CD14-positive monocyte (primary cell): ENCODE measurements around the gene CHAF1A. TPM values are rescaled to one million over a fixed set of nuclear protein-coding genes. Genes with fewer than 3 reads are reported as not detected.

Experiments
- DNase-seq, 3 donors: peaks; one replicate each; pipeline ENCODE4 v3.0.0-alpha.2; 2011 to 2022
- H2AFZ ChIP-seq: 2 replicates; pipeline ENCODE4 v1.6.0; 2012; ENCODE audit warnings: mild to moderate bottlenecking, low read depth, low read length, inconsistent platforms; ENCODE audit not compliant: insufficient read depth, poor library complexity, severe bottlenecking
- H3K27ac ChIP-seq, 2 donors: 1 replicate in 1 of 2; 2 replicates in 1 of 2; pipeline ENCODE4 v1.5.1; 2012 to 2013; ENCODE audit warnings: low read length in 2 of 2, control low read depth in 1 of 2, inconsistent platforms in 1 of 2, low read depth in 1 of 2, mild to moderate bottlenecking in 1 of 2
- H3K27me3 ChIP-seq, 2 donors: one replicate each; pipeline versions ENCODE4 v1.6.0 to v1.6.1; 2011 to 2013; ENCODE audit warnings: low read length in 2 of 2; ENCODE audit not compliant: control insufficient read depth in 2 of 2, insufficient read depth in 2 of 2
- H3K36me3 ChIP-seq, 2 donors: replicated peaks in 1 of 2; 1 replicate in 1 of 2; 2 replicates in 1 of 2; pipeline versions ENCODE4 v1.5.1 to v1.6.1; 2012 to 2013; ENCODE audit warnings: low read length in 2 of 2, control low read depth in 1 of 2, inconsistent platforms in 1 of 2, mild to moderate bottlenecking in 1 of 2; ENCODE audit not compliant: insufficient read depth in 2 of 2, control insufficient read depth in 1 of 2
- H3K4me1 ChIP-seq, 2 donors: 1 replicate in 1 of 2; 2 replicates in 1 of 2; pipeline versions ENCODE4 v1.5.1 to v1.6.1; 2012 to 2013; ENCODE audit warnings: low read length in 2 of 2, control low read depth in 1 of 2, inconsistent platforms in 1 of 2, mild to moderate bottlenecking in 1 of 2, moderate library complexity in 1 of 2; ENCODE audit not compliant: insufficient read depth in 2 of 2, control insufficient read depth in 1 of 2
- H3K4me2 ChIP-seq: replicated peaks from 2 replicates; pipeline ENCODE3; 2012; ENCODE audit warnings: low read length, moderate library complexity, mild to moderate bottlenecking; ENCODE audit not compliant: poor library complexity, severe bottlenecking; ENCODE audit errors: extremely low read depth
- H3K4me3 ChIP-seq, 3 experiments: fragments of 200-600 bp in 1 of 3; sonication (generic) in 1 of 3; replicated peaks in 1 of 3; 1 replicate in 2 of 3; 2 replicates in 1 of 3; pipeline ENCODE4 v1.5.1; 2011 to 2013; ENCODE audit warnings: low read length in 3 of 3, mild to moderate bottlenecking in 3 of 3, control low read depth in 2 of 3, low read depth in 2 of 3, inconsistent platforms in 1 of 3, moderate library complexity in 1 of 3
- H3K79me2 ChIP-seq: 2 replicates; pipeline ENCODE4 v1.6.0; 2012; ENCODE audit warnings: mild to moderate bottlenecking, control low read depth, inconsistent platforms, low read length, moderate library complexity; ENCODE audit not compliant: insufficient read depth
- H3K9ac ChIP-seq: 2 replicates; pipeline ENCODE4 v1.6.0; 2017; ENCODE audit warnings: low read length, mild to moderate bottlenecking; ENCODE audit not compliant: insufficient read depth, poor library complexity, severe bottlenecking
- H3K9me3 ChIP-seq, 2 donors: replicated peaks in 1 of 2; 1 replicate in 1 of 2; 2 replicates in 1 of 2; pipeline versions ENCODE4 v1.5.1 to v1.6.1; 2012 to 2013; ENCODE audit warnings: low read length in 2 of 2, control low read depth in 1 of 2; ENCODE audit not compliant: control insufficient read depth in 1 of 2, insufficient read depth in 1 of 2
- H4K20me1 ChIP-seq: 2 replicates; pipeline ENCODE4 v1.6.0; 2012; ENCODE audit warnings: mild to moderate bottlenecking, low read length, control low read depth, moderate library complexity; ENCODE audit not compliant: insufficient read depth
- H3K27ac Mint-ChIP-seq, 7 donors: one replicate each; pipeline ENCODE4 v1.8.0; 2020; ENCODE audit warnings: mild to moderate bottlenecking in 7 of 7, mixed read lengths in 7 of 7, moderate library complexity in 6 of 7, inconsistent platforms in 2 of 7
- H3K27me3 Mint-ChIP-seq, 3 donors: one replicate each; pipeline ENCODE4 v1.8.0; 2021 to 2022; ENCODE audit warnings: low read depth in 3 of 3, mild to moderate bottlenecking in 3 of 3, mixed read lengths in 3 of 3, moderate library complexity in 3 of 3, inconsistent platforms in 1 of 3
- H3K36me3 Mint-ChIP-seq, 2 donors: one replicate each; pipeline ENCODE4 v1.8.0; 2020; ENCODE audit warnings: mixed read lengths in 2 of 2, inconsistent platforms in 1 of 2, mild to moderate bottlenecking in 1 of 2
- H3K4me1 Mint-ChIP-seq: one replicate; pipeline ENCODE4 v1.8.0; 2020; ENCODE audit warnings: mild to moderate bottlenecking, mixed read lengths
- H3K4me3 Mint-ChIP-seq, 2 donors: one replicate each; pipeline ENCODE4 v1.8.0; 2020; ENCODE audit warnings: mild to moderate bottlenecking in 2 of 2, mixed read lengths in 2 of 2, moderate library complexity in 1 of 2
- H3K9me3 Mint-ChIP-seq, 7 donors: one replicate each; pipeline ENCODE4 v1.8.0; 2020 to 2022; ENCODE audit warnings: mixed read lengths in 7 of 7, mild to moderate bottlenecking in 6 of 7, moderate library complexity in 6 of 7, inconsistent platforms in 2 of 7
- WGBS: methylation state at CpG from one replicate; pipeline ENCODE4 v1.1.5; 2013; ENCODE audit warnings: missing lambda C conversion rate; ENCODE audit not compliant: insufficient coverage; 5-methylcytosine and 5-hydroxymethylcytosine counted together
- intact Hi-C, 2 donors: fragments of 100-400 bp; cut with micrococcal nuclease; formaldehyde crosslinking; loops; one replicate each; pipeline versions ENCODE4 v1.15.0 to v1.15.1; 2023
- polyA plus RNA-seq, 3 donors: library from polyadenylated mRNA; depleted of rRNA in 1 of 3; unstranded in 2 of 3; stranded (reverse) in 1 of 3; fragments of 300-500 nt in 2 of 3; fragments of >200 nt in 1 of 3; fragmentation: Illumina TruSeq in 2 of 3; gene quantifications; 1 replicate in 2 of 3; 2 replicates in 1 of 3; pipeline ENCODE4 v1.2.3, GENCODE V29; 2012 to 2021
- TF ChIP-seq, protein P1 (sequence below): fragments of 200-600 bp; IDR thresholded peaks from one replicate; pipeline ENCODE4 v1.8.0; 2022; ENCODE audit warnings: antibody characterized with exemption, mild to moderate bottlenecking

The CHAF1A gene
- polyA plus RNA-seq, 3 donors: 4.4 to 26.4 (median 5.4) TPM

DNA sequence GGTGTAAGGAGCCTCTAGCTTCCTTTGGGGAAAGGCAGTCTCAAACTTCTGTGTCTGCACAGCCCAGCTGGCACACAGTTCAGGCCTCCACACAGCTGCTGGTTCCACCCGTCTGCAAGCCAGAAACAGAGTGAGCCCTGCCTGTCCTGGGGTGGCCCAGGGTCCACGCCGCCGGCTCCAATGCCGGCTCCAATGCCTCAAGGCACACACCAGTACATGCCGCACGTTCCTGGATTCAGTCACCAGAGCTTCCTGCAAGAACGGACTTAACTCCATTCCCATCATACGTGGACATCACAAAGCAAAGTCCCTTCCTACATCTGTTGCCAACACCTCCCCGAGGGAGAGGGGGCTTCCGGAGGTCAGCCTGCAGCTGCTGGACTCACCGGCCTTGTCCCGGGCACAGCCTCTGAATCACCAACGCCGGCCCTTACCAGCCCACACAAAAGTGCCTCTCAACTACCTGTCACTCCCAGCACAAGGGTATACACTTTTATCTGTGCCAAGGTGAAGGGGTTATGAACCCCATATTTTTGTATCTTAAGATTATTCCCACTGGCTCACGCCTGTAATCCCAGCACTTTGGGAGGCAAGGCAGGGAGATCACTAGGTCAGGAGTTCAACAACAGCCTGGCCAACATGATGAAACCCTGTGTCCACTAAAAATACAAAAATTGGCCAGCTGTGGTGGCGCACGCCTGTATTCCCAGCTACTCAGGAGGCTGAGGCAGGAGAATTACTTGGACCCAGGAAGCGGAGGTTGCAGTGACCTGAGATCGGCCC, 10.5 kb upstream of the CHAF1A start:
- peaks cover 39 to 73% of the 10 kb centered on the region in 2 donors for H3K36me3 Mint-ChIP-seq
- H3K4me3 ChIP-seq: no peak overlapping the region
- 94% methylated on average over 13 of the region's 20 CpGs for WGBS
- H2AFZ ChIP-seq: no peak overlapping the region
- H3K4me1 ChIP-seq: peaks cover 26 to 28% of the 10 kb centered on the region in 2 donors
- H3K4me2 ChIP-seq: no peak overlapping the region
- peaks cover 99% of the 10 kb centered on the region for H4K20me1 ChIP-seq
- H3K27me3 Mint-ChIP-seq: peaks cover 0 to 2% (median 0%) of the 10 kb centered on the region in 3 donors
- peaks cover 21 to 54% of the 10 kb centered on the region in 2 donors for H3K36me3 ChIP-seq
- H3K9ac ChIP-seq: no peak overlapping the region
- TF ChIP-seq, protein P1, sequence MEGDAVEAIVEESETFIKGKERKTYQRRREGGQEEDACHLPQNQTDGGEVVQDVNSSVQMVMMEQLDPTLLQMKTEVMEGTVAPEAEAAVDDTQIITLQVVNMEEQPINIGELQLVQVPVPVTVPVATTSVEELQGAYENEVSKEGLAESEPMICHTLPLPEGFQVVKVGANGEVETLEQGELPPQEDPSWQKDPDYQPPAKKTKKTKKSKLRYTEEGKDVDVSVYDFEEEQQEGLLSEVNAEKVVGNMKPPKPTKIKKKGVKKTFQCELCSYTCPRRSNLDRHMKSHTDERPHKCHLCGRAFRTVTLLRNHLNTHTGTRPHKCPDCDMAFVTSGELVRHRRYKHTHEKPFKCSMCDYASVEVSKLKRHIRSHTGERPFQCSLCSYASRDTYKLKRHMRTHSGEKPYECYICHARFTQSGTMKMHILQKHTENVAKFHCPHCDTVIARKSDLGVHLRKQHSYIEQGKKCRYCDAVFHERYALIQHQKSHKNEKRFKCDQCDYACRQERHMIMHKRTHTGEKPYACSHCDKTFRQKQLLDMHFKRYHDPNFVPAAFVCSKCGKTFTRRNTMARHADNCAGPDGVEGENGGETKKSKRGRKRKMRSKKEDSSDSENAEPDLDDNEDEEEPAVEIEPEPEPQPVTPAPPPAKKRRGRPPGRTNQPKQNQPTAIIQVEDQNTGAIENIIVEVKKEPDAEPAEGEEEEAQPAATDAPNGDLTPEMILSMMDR: no peak
- H3K79me2 ChIP-seq: peaks cover 99% of the 10 kb centered on the region
- no peak for DNase-seq
- H3K4me1 Mint-ChIP-seq: peaks cover 51% of the 10 kb centered on the region
- H3K27me3 ChIP-seq: no peaks in the 10 kb centered on the region
- peak overlapping the region in 1 of 2 donors; percentile 40 for H3K27ac ChIP-seq
- no peaks in the 10 kb centered on the region for H3K9me3 ChIP-seq
- H3K9me3 Mint-ChIP-seq: peaks cover 0 to 2% (median 0%) of the 10 kb centered on the region in 7 donors
- intact Hi-C loops: no loop called here
- peak overlapping the region in 2 of 7 donors; percentile 21 to 71 for H3K27ac Mint-ChIP-seq
- H3K4me3 Mint-ChIP-seq: no peak overlapping the region

DNA sequence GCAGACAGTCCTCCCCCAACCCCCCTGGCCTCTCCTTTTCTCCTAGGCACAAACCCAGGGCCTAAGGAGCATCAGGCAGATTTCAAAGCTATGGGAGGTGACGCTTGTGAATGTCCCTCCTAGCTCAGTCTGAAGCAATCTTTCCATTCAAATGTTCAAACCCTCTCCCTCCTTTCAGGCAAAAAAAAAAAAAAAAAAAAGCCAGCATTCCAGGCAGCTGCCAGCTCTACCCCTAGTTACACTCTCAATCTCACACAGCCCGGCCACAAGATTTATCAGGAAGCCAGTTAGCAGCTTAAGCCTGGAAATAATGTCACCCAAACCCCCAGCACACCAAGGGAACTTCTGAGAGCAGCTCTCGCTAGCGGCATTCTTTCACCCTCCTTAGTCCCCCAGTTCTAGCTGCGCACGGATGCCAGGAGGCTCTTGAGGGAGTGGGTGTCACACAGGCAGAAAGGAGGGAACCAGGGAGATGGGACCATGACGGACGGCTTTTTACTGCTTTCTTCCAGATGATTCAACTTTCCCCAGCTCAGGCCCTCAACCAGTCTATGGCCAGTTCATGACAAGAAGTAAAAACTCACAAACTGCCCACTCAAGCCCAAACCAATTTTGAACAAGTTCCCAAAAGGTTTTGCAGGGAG, 8.4 kb upstream of the CHAF1A start:
- peaks cover 27 to 64% of the 10 kb centered on the region in 2 donors for H3K36me3 Mint-ChIP-seq
- Histone ChIP-seq H3K4me2 (no peak overlapping the region), H3K36me3 (peaks cover 15 to 57% of the 10 kb centered on the region in 2 donors), H3K9ac (no peak overlapping the region), H3K9me3 (no peaks in the 10 kb centered on the region), H3K27me3 (no peaks in the 10 kb centered on the region), H3K27ac (peak overlapping the region in 1 of 2 donors; percentile 23), H3K4me1 (peaks cover 35 to 42% of the 10 kb centered on the region in 2 donors), H3K79me2 (peaks cover 100% of the 10 kb centered on the region), H3K4me3 (no peak overlapping the region), H2AFZ (no peak overlapping the region), H4K20me1 (peaks cover 99% of the 10 kb centered on the region)
- no peak overlapping the region for H3K4me3 Mint-ChIP-seq
- H3K27me3 Mint-ChIP-seq: no peaks in the 10 kb centered on the region
- DNase-seq: no peak
- H3K4me1 Mint-ChIP-seq: peaks cover 56% of the 10 kb centered on the region
- 93% methylated on average over 4 of the region's 8 CpGs for WGBS
- peaks cover 0 to 2% (median 0%) of the 10 kb centered on the region in 7 donors for H3K9me3 Mint-ChIP-seq
- intact Hi-C loops: no loop called here
- H3K27ac Mint-ChIP-seq: peak overlapping the region in 2 of 7 donors; percentile 13 to 55
- TF ChIP-seq, protein P1: no peak
